Renal cortical epithelial cell (primary cell): Measurements from ENCODE around the gene PGM2L1. TPM values are rescaled to one million over a fixed set of nuclear protein-coding genes. Genes with fewer than 3 reads are reported as not detected.
A peak's percentile ranks its signal among the peaks of the same experiment; 100 is the strongest.

Source experiments
- DNase-seq: peaks from one replicate; pipeline ENCODE4 v3.0.0-alpha.2; 2011; ENCODE audit warnings: low read depth
- total RNA-seq: library from RNA; depleted of rRNA; stranded (reverse); fragments of >200 nt; gene quantifications from 2 replicates; pipeline ENCODE4 v1.2.3, GENCODE V29; 2014

Gene PGM2L1
- total RNA-seq, 1 donor from 2014 or later: 29.2 TPM

DNA sequence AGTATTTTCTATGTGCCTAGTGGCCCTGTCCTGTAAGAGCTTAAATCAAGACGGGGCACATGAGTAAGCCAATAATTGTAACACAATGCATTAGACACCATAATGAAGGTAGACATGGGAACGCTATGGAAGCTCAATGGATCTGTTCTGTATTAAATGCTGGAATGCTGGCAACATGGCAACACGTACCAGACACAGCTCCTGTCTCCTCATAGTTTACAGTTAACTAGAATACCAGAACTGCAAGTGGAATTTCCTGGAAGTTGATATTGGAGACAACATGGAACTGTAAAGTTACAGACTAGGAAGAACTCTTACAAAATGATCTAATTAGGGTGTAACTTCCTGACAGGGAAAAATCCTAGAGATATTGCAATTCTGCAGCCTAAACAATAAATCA lies 99.2 kb downstream of the PGM2L1 start:
- no peak for DNase-seq

DNA sequence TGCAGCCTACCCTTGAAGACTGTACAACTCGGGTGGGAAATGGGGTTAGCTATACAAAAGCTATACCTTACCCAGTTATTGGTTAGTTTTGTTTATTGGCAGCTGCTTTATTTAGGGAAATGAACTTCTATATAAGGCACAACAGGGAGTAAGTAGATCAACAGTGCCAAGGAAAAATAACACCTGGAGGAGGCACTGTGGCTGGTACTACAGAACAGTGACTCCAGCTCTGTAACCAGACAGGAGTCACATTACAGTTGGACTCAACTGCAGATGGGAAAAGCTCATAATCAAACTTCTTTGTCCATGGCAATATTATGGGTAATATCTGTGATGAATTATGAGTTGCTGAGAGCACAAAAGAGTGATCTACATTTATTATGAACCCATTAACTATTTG lies 100.7 kb downstream of the PGM2L1 start:
- DNase-seq: no peak

DNA sequence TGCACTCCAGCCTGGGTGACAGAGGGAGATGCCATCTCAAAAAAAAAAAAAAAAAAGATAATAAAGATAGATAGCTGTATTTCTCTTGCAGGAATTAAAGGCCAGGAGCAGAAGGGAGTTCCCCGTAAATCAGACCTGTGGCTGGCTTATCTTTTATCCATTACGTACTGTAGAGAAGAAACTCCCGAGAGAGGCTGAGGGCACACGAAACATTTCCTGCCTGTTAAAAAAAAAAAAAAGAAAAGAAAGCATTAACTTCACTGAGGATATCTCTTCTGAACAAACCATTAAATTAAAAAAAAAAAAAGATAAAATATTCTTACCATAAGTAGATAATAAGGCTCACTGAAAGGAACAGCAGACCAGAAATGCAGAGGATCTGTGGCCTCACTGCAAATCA lies 109.3 kb downstream of the PGM2L1 start:
- no peak for DNase-seq

DNA sequence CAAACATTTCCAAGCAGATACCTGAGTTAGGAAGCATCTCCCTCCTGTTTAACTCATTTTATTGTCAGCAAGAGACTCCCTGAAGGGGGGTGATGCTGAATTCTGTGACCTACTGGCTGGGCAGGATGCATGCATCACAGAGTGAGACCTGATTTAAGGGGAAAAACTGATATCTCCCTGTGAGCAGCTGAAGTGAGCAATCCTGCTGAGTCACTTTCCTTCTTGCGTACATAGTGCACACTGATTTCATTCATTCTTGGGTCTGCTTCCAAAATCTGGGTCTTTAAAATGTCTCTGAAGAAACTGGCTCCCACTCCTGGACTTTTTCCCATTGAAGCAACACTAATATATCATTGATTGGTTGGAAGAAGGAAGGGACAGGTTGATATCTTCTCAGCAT lies 110.1 kb downstream of the PGM2L1 start:
- DNase-seq: peak; percentile 84

DNA sequence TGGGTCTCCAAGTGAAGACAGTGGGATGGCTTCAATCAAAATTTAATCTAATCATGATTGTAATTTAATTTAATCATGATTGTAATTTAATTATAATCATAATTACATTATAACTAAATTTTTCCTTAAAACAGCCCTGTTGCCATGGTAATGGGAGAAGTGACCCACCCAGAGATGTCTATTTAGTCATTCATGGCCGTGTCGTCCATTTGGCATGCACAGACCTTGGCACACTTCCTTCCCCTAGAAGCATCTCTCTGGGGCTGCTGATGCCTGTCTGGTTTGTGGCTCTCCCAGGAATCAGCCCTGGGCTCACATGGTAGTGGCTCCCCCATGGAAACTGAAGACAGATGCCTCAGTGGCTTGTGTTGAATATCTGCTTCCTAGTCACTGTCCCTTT lies 113.8 kb downstream of the PGM2L1 start:
- DNase-seq: no peak

DNA sequence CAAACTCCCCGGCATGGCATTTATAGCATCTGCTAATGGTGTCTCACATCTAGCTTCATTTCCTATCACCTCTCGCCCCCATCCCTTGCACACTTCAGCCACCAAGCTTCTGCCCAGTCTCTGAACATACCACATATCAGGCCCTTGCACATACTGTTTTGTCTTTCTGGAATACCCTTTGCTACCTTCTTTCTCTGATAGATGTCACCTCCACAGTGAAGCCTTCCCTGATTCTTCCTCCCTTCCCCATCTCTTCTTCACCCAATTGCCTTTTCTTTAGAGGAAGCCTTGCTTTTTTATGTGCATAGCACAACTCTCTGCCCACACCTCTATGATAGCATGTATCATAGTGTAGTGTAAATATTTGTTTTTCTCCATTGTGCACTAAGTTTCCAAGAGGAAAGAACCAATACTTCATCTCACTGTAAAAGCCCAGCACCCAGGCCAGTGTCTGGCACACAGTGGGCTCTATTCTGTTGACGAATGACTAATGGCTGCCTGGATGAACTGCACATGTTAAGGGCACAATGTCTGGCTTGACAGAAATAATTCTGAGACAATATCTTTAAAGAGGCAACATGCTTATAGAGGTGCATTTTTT lies 114.6 kb downstream of the PGM2L1 start:
- DNase-seq: no peak

DNA sequence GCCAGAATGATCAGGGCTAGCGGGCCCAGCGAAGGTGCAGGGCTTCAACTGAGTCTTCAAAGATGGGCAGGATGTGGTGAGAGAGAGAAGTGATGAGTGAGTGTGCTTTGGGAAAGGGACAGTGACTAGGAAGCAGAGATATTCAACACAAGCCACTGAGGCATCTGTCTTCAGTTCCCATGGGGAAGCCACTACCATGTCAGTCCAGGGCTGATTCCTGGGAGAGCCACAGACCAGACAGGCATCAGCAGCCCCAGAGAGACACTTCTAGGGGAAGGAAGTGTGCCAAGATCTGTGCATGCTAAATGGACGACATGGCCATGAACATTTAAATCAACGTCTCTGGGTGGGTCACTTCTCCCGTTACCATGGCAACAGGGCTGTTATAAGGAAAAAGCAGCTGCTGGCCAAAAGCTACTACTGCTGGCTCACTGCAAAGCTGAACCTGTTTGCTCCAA lies 115.3 kb downstream of the PGM2L1 start:
- no peak for DNase-seq

DNA sequence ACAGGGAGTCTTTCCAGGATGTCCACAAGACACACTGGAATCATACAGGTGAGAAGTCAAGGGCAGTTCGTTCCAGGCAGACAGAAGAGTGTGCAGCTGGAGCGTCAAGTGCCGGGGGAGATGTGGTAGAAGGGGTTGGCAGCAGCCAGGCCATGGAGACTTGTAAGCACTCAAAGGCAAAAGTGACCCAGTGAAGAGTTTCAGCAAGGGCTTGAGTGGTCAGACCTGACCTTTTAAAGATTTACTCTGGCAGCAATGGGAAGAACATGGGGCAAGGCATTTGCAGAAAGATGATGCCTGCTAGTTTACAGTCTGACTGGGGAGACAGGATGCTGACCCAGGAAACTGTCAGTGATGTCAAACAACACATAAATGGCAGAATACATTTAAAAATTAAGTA lies 115.8 kb downstream of the PGM2L1 start:
- DNase-seq: no peak

DNA sequence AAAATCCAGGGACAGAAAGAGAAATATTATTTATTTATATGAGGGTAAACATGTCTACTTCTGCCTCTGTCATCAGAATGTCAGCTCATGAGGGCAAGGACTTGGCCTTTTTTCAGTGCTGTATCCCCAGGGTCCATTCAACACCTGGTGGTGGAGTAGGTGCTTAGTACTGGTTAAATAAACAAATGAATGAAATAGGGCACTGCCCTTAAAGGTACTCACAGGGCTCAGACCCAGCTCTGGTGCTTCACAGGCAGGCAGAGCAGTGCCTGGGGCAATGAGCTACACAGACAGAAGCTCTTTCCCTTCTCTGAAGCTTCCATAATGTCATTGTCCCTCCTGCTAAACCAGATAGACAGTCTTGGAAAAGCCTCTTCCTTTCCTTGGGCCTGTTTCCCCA lies 117.7 kb downstream of the PGM2L1 start:
- DNase-seq: no peak

Other genes starting within 250 kb of the PGM2L1 start
- 11.6 and 27.6 TPM in 2 replicates for gene C2CD3, start 227.4 kb downstream of the PGM2L1 start, total RNA-seq
- gene PPME1, start 227.1 kb downstream of the PGM2L1 start, total RNA-seq: 27.6 and 69.9 TPM in 2 replicates
- gene P4HA3, start 86.8 kb downstream of the PGM2L1 start, total RNA-seq: 10.2 and 12.7 TPM in 2 replicates
- gene KCNE3, start 69.1 kb upstream of the PGM2L1 start, total RNA-seq: 0.52 and 11.8 TPM in 2 replicates
- gene LIPT2, start 95.3 kb upstream of the PGM2L1 start, total RNA-seq: 4.2 and 5.0 TPM in 2 replicates
- gene POLD3, start 194.1 kb upstream of the PGM2L1 start, total RNA-seq: 7.3 and 13.4 TPM in 2 replicates